HG03457 (cell line): Measurements from ENCODE around the gene RRBP1.

Experiments
- ATAC-seq: cut with Tn5 transposase; IDR thresholded peaks from one replicate; pipeline ENCODE4 v1.9.1; 2021; ENCODE audit warnings: moderate number of reproducible peaks; ENCODE audit not compliant: unreplicated experiment

The RRBP1 gene

GRCh38 chr20:17682103-17682888 is at the start of gene RRBP1:
Gene RRBP1, minus strand, starts transcription at chr20:17682242. Its CDS starts 21,735 bp downstream, at chr20:17660507.
- peak; percentile 82 for ATAC-seq

GRCh38 chr20:17731233-17731632 is 49.2 kb upstream of the RRBP1 start:
- ATAC-seq, result no peak

- ATAC-seq, result no peak
These were observed 48.0 kb upstream of the RRBP1 start for GRCh38 chr20:17730071-17730470.

GRCh38 chr20:17728074-17728473 is 46.0 kb upstream of the RRBP1 start:
- no peak for ATAC-seq

- ATAC-seq, result no peak
These were observed 45.3 kb upstream of the RRBP1 start for GRCh38 chr20:17727351-17727750.

GRCh38 chr20:17726902-17727301 is 44.9 kb upstream of the RRBP1 start:
- no peak for ATAC-seq

GRCh38 chr20:17725094-17725835 is 43.2 kb upstream of the RRBP1 start:
- ATAC-seq, result no peak

- no peak for ATAC-seq
These were observed 41.3 kb upstream of the RRBP1 start for GRCh38 chr20:17723301-17723691.

GRCh38 chr20:17722493-17723300 is 40.7 kb upstream of the RRBP1 start:
- ATAC-seq, result no peak

GRCh38 chr20:17721802-17722486 is 39.9 kb upstream of the RRBP1 start:
- ATAC-seq, result no peak

- ATAC-seq, result no peak
These were observed 38.7 kb upstream of the RRBP1 start for GRCh38 chr20:17720755-17721154.

- no peak for ATAC-seq
These were observed 34.3 kb upstream of the RRBP1 start for GRCh38 chr20:17716331-17716730.

GRCh38 chr20:17715075-17715474 is 33.0 kb upstream of the RRBP1 start:
- ATAC-seq, result no peak

GRCh38 chr20:17714597-17714996 is 32.6 kb upstream of the RRBP1 start:
- no peak for ATAC-seq

- ATAC-seq, result no peak
These were observed 30.7 kb upstream of the RRBP1 start for GRCh38 chr20:17712708-17713107.

GRCh38 chr20:17712201-17712600 is 30.2 kb upstream of the RRBP1 start:
- no peak for ATAC-seq

- ATAC-seq, result no peak
These were observed 29.2 kb upstream of the RRBP1 start for GRCh38 chr20:17711267-17711627.

GRCh38 chr20:17710379-17711266 is 28.6 kb upstream of the RRBP1 start:
- no peak for ATAC-seq

- ATAC-seq, result no peak
These were observed 27.6 kb upstream of the RRBP1 start for GRCh38 chr20:17709361-17710293.
